OCI-LY7 (cell line): ENCODE data around the gene NME9.

Experiments used
- EZH2phosphoT487 ChIP-seq: fragments of 200-600 bp; sonication (generic); IDR thresholded peaks from 2 replicates; pipeline ENCODE4 v1.6.1; 2018; ENCODE audit warnings: low read depth, borderline replicate concordance, mild to moderate bottlenecking, mixed run types, antibody characterized with exemption, low read length, moderate library complexity, mixed read lengths
- TF ChIP-seq, protein P1 (sequence below): fragments of 200-600 bp; sonication (generic); conservative IDR thresholded peaks from 2 replicates; pipeline ENCODE4 v1.5.1; 2014; ENCODE audit warnings: mild to moderate bottlenecking, antibody characterized with exemption, low read length, moderate library complexity, mixed read lengths

DNA sequence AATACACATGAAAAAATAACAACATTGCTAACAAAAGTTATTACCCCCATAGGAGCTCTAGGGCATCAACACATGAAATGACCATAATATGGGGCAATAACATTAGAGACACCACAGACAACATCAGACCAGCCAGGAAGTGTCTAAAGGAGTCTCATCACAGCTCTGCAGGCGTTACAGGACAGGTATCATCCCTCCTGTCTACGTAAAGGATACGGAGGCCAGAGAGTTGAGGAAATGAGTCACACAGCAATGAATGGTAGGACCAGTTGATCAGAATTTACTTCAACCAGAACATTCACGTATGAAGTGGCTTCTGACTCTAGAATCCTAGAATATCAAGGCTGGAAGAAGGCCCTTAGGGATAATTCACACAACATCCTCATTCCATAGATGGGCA lies 1.8 kb downstream of the NME9 start:
- TF ChIP-seq, protein P1, sequence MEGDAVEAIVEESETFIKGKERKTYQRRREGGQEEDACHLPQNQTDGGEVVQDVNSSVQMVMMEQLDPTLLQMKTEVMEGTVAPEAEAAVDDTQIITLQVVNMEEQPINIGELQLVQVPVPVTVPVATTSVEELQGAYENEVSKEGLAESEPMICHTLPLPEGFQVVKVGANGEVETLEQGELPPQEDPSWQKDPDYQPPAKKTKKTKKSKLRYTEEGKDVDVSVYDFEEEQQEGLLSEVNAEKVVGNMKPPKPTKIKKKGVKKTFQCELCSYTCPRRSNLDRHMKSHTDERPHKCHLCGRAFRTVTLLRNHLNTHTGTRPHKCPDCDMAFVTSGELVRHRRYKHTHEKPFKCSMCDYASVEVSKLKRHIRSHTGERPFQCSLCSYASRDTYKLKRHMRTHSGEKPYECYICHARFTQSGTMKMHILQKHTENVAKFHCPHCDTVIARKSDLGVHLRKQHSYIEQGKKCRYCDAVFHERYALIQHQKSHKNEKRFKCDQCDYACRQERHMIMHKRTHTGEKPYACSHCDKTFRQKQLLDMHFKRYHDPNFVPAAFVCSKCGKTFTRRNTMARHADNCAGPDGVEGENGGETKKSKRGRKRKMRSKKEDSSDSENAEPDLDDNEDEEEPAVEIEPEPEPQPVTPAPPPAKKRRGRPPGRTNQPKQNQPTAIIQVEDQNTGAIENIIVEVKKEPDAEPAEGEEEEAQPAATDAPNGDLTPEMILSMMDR, result no peak
- no peak for TF ChIP-seq EZH2phosphoT487
